ENCODE results near the gene SETX. TPM values are rescaled to one million over a fixed set of nuclear protein-coding genes. Genes with fewer than 3 reads are reported as not detected.

The SETX gene
- total and polyA plus RNA-seq, 10 of the 15 experiments (the other 5 are each of a cell fraction or from before 2014, with no cell fraction given) = 15.8 to 75.7 (median 37.0) TPM

- TF ChIP-seq PRDM15 (CRISPR knock-in tag; IDR thresholded peaks at IDR 0.05) (no peak), POLR2AphosphoS5 (IDR thresholded peaks at IDR 0.05; ENCODE audit: low read length) (no peak), ZNF384 (IDR thresholded peaks at IDR 0.05; ENCODE audit: borderline replicate concordance, low read depth, low read length) (no peak), BHLHE40 (IDR thresholded peaks at IDR 0.05; ENCODE audit: borderline replicate concordance in 1 of 2, low read depth in 2 of 2, low read length in 1 of 2) (no peak), TCF3 (IDR thresholded peaks at IDR 0.05; ENCODE audit: borderline replicate concordance, insufficient read depth, low read depth, low read length) (no peak), EGR1 (IDR thresholded peaks at IDR 0.05; ENCODE audit: borderline replicate concordance in 1 of 2, low read depth in 2 of 2, low read length in 2 of 2) (no peak)
These were observed 117.3 kb downstream of the SETX start (continued) for GRCh38 chr9:132237481-132237880.

GRCh38 chr9:132236662-132237311 is 118.0 kb downstream of the SETX start:
- CTCF ChIA-PET = interaction anchor here (0.6 to 8.3 kb wide), 31 partner anchors 8 to 479 kb away, joined by 3 to 155 read pairs (median 4); partner anchors contain the start of gene MED27
- H3K4me2 ChIP-seq (ENCODE audit: control insufficient read depth, insufficient read depth) = no peak overlapping the region

More at GRCh38 chr9:132236662-132237311, 118.0 kb downstream of the SETX start:
- ChIA-PET RAD21 (ENCODE audit: unreplicated experiment) (interaction anchor here (0.6 to 5.2 kb wide), 12 partner anchors 22 to 479 kb away, joined by 3 to 22 read pairs (median 4); no protein-coding TSS in a partner anchor), POLR2A (interaction anchor here (0.6 kb wide), 1 partner anchor 126 kb away, joined by 3 read pairs; no protein-coding TSS in a partner anchor), SMC1A (ENCODE audit: uncharacterized antibody, unreplicated experiment) (interaction anchor here (0.7 to 2.2 kb wide), 5 partner anchors 15 to 478 kb away, joined by 3 to 22 read pairs (median 4); no protein-coding TSS in a partner anchor)
- H3K36me3 ChIP-seq (ENCODE audit: control insufficient read depth in 2 of 2, insufficient read depth in 2 of 2, low read length in 1 of 2) = no peaks in the 10 kb centered on the region
- ATAC-seq (no peak), DNase-seq (ENCODE audit: low read depth, low spot score) (no peak), FAIRE-seq (no peak)
- WGBS (ENCODE audit: insufficient coverage, insufficient replicate concordance, low lambda C conversion rate, missing lambda C conversion rate) = 16% methylated on average over 18 of the region's 18 CpGs
- H2AFZ ChIP-seq (ENCODE audit: control insufficient read depth, low read depth, low read length) = no peak overlapping the region
- H3K4me3 ChIP-seq = no peak overlapping the region
- no peaks in the 10 kb centered on the region for H3K27me3 ChIP-seq (replicated peaks in 1 of 2; ENCODE audit: control insufficient read depth in 2 of 2, insufficient read depth in 2 of 2, low read length in 1 of 2)
- no peaks in the 10 kb centered on the region for H3K9me3 ChIP-seq (replicated peaks; ENCODE audit: control insufficient read depth, insufficient read depth, low read length)
- intact Hi-C loops (cut with micrococcal nuclease; ENCODE audit: unreplicated experiment) = loop anchor here (1.0 kb wide), 2 partner anchors 67 to 474 kb away; no protein-coding TSS in a partner anchor
- no peaks in the 10 kb centered on the region for H4K20me1 ChIP-seq (ENCODE audit: control insufficient read depth, insufficient read depth)
- H3K27ac ChIP-seq (ENCODE audit: control insufficient read depth, insufficient read depth) = no peak overlapping the region
- in situ Hi-C loops (cut with MboI) = loop anchor here (25.0 kb wide), 1 partner anchor 649 kb away; no protein-coding TSS in a partner anchor
- no peaks in the 10 kb centered on the region; the same call in 1 of the 2 replicates for H3K4me1 ChIP-seq (ENCODE audit: control insufficient read depth, insufficient read depth, low read length)
- H3K9ac ChIP-seq (ENCODE audit: control insufficient read depth, insufficient read depth, low read length) = no peak overlapping the region
- TF ChIP-seq BCL11A (IDR thresholded peaks at IDR 0.05; ENCODE audit: low read depth, low read length) = no peak
- BruUV-seq (replicated peaks) = no TSS peak
- H3K79me2 ChIP-seq (ENCODE audit: control insufficient read depth, insufficient read depth, low read length) = no peaks in the 10 kb centered on the region

All from GM12878 (cell line).